ENCODE results near the gene ZNF512B. TPM values are rescaled to one million over a fixed set of nuclear protein-coding genes. Genes with fewer than 3 reads are reported as not detected.
"Not testable (repeated sequence)": the region's sequence is repeated elsewhere in the genome, so short reads cannot be mapped to it uniquely, and the experiment has no call there.

The ZNF512B gene
- polyA plus RNA-seq, 3 donors: 0.10 to 2.6 TPM; not detected in 1

- Mint-ChIP-seq H3K27me3 (ENCODE audit: low read depth in 3 of 3) (peaks cover 11 to 19% (median 11%) of the 10 kb centered on the region in 3 donors), H3K4me1 (peaks cover 42% of the 10 kb centered on the region), H3K9me3 (peaks cover 0 to 2% (median 0%) of the 10 kb centered on the region in 7 donors), H3K36me3 (no peaks in the 10 kb centered on the region), H3K27ac (peak overlapping the region in 1 of 7 donors; percentile 84), H3K4me3 (peak overlapping the region in 1 of 2 donors; percentile 27)
- Histone ChIP-seq H3K9ac (ENCODE audit: insufficient read depth, low read length, poor library complexity, severe bottlenecking) (no peak overlapping the region), H3K79me2 (ENCODE audit: insufficient read depth, low read length) (peaks cover 10% of the 10 kb centered on the region), H3K4me3 (replicated peaks in 1 of 3; ENCODE audit: low read depth in 2 of 3, low read length in 3 of 3) (no peak overlapping the region), H3K27me3 (ENCODE audit: control insufficient read depth in 2 of 2, insufficient read depth in 2 of 2, low read length in 2 of 2) (peaks cover 0 to 12% of the 10 kb centered on the region in 2 donors), H3K36me3 (replicated peaks in 1 of 2; ENCODE audit: control insufficient read depth in 1 of 2, insufficient read depth in 2 of 2, low read length in 2 of 2) (no peaks in the 10 kb centered on the region), H3K4me1 (ENCODE audit: control insufficient read depth in 1 of 2, insufficient read depth in 2 of 2, low read length in 2 of 2) (peaks cover 35 to 54% of the 10 kb centered on the region in 2 donors), H3K4me2 (replicated peaks; ENCODE audit: extremely low read depth, low read length, poor library complexity, severe bottlenecking) (peak overlapping the region; percentile 99), H2AFZ (ENCODE audit: insufficient read depth, low read depth, low read length, poor library complexity, severe bottlenecking) (peak overlapping the region; percentile 47), H3K9me3 (replicated peaks in 1 of 2; ENCODE audit: control insufficient read depth in 1 of 2, insufficient read depth in 1 of 2, low read length in 2 of 2) (no peaks in the 10 kb centered on the region), H4K20me1 (ENCODE audit: insufficient read depth, low read length) (no peaks in the 10 kb centered on the region), H3K27ac (ENCODE audit: low read depth in 1 of 2, low read length in 2 of 2) (no peak overlapping the region)
- no peak for TF ChIP-seq CTCF (IDR thresholded peaks at IDR 0.05)
- 81% methylated on average over 10 of the region's 18 CpGs for WGBS (ENCODE audit: insufficient coverage)
- DNase-seq: peak in 1 of 3 donors; percentile 45
- intact Hi-C loops (cut with micrococcal nuclease): no loop called here
These were observed 7.4 kb upstream of the ZNF512B start for GRCh38 chr20:63976980-63977738.

- not testable (repeated sequence) for H3K27ac ChIP-seq (ENCODE audit: low read depth in 1 of 2, low read length in 2 of 2)
These were observed 6.8 kb upstream of the ZNF512B start for GRCh38 chr20:63976511-63976910.

More at GRCh38 chr20:63976511-63976910, 6.8 kb upstream of the ZNF512B start:
- DNase-seq; H3K4me2 ChIP-seq (replicated peaks; ENCODE audit: extremely low read depth, low read length, poor library complexity, severe bottlenecking); H3K9me3 Mint-ChIP-seq; H3K36me3 Mint-ChIP-seq; H3K9ac ChIP-seq (ENCODE audit: insufficient read depth, low read length, poor library complexity, severe bottlenecking); H3K36me3 ChIP-seq (replicated peaks in 1 of 2; ENCODE audit: control insufficient read depth in 1 of 2, insufficient read depth in 2 of 2, low read length in 2 of 2); H3K27ac Mint-ChIP-seq; H4K20me1 ChIP-seq (ENCODE audit: insufficient read depth, low read length); H2AFZ ChIP-seq (ENCODE audit: insufficient read depth, low read depth, low read length, poor library complexity, severe bottlenecking); H3K4me3 ChIP-seq (replicated peaks in 1 of 3; ENCODE audit: low read depth in 2 of 3, low read length in 3 of 3); H3K4me3 Mint-ChIP-seq; H3K9me3 ChIP-seq (replicated peaks in 1 of 2; ENCODE audit: control insufficient read depth in 1 of 2, insufficient read depth in 1 of 2, low read length in 2 of 2); H3K79me2 ChIP-seq (ENCODE audit: insufficient read depth, low read length); intact Hi-C loops (cut with micrococcal nuclease): not testable (repeated sequence)
- no CpG with 5 or more reads among the region's 7 CpGs for WGBS (ENCODE audit: insufficient coverage)
- H3K27me3 Mint-ChIP-seq (ENCODE audit: low read depth in 3 of 3): peaks cover 11 to 19% (median 15%) of the 10 kb centered on the region in 3 donors
- peaks cover 30 to 48% of the 10 kb centered on the region in 2 donors for H3K4me1 ChIP-seq (ENCODE audit: control insufficient read depth in 1 of 2, insufficient read depth in 2 of 2, low read length in 2 of 2)
- H3K27me3 ChIP-seq (ENCODE audit: control insufficient read depth in 2 of 2, insufficient read depth in 2 of 2, low read length in 2 of 2): peaks cover 0 to 13% of the 10 kb centered on the region in 2 donors
- peaks cover 37% of the 10 kb centered on the region for H3K4me1 Mint-ChIP-seq
